ENCODE measurements around the gene PCDH18. TPM values are rescaled to one million over a fixed set of nuclear protein-coding genes. Genes with fewer than 3 reads are reported as not detected.

PCDH18 gene
- total and polyA plus RNA-seq, 10 of the 15 experiments (the other 5 are each of a cell fraction or from before 2014, with no cell fraction given): 0.46 to 1.4 (median 0.96) TPM

- Histone ChIP-seq H3K9me3 (replicated peaks; ENCODE audit: control insufficient read depth, insufficient read depth, low read length) (no peaks in the 10 kb centered on the region), H3K79me2 (ENCODE audit: control insufficient read depth, insufficient read depth, low read length) (no peaks in the 10 kb centered on the region), H3K4me2 (ENCODE audit: control insufficient read depth, insufficient read depth) (no peak overlapping the region), H3K4me1 (ENCODE audit: control insufficient read depth, insufficient read depth, low read length) (no peaks in the 10 kb centered on the region), H3K27ac (ENCODE audit: control insufficient read depth, insufficient read depth) (no peak overlapping the region), H3K36me3 (ENCODE audit: control insufficient read depth in 2 of 2, insufficient read depth in 2 of 2, low read length in 1 of 2) (no peaks in the 10 kb centered on the region), H2AFZ (ENCODE audit: control insufficient read depth, low read depth, low read length) (no peak overlapping the region), H3K27me3 (replicated peaks in 1 of 2; ENCODE audit: control insufficient read depth in 2 of 2, insufficient read depth in 2 of 2, low read length in 1 of 2) (no peaks in the 10 kb centered on the region), H3K4me3 (no peak overlapping the region), H4K20me1 (ENCODE audit: control insufficient read depth, insufficient read depth) (no peaks in the 10 kb centered on the region), H3K9ac (ENCODE audit: control insufficient read depth, insufficient read depth, low read length) (no peak overlapping the region)
- 0% methylated on average over 2 of the region's 2 CpGs for WGBS (ENCODE audit: insufficient coverage, insufficient replicate concordance, low lambda C conversion rate, missing lambda C conversion rate)
- DNase-seq (ENCODE audit: low read depth, low spot score): no peak
- no peak for ATAC-seq
- in situ Hi-C loops (cut with MboI) (no loop called here), intact Hi-C loops (cut with micrococcal nuclease; ENCODE audit: unreplicated experiment) (no loop called here)
- no peak for FAIRE-seq
- BruUV-seq (replicated peaks): no TSS peak
- TF ChIP-seq STAT1 (conservative IDR thresholded peaks at IDR 0.05) (no peak), ASH2L (IDR thresholded peaks at IDR 0.05; ENCODE audit: borderline replicate concordance, low read depth) (no peak), RUNX3 (IDR thresholded peaks at IDR 0.05; ENCODE audit: low read length) (no peak), EP300 (IDR thresholded peaks at IDR 0.05; ENCODE audit: borderline replicate concordance in 1 of 2, control insufficient read depth in 1 of 2, low read depth in 2 of 2, low read length in 2 of 2) (no peak), RB1 (IDR thresholded peaks at IDR 0.05; ENCODE audit: borderline replicate concordance) (no peak), HCFC1 (IDR thresholded peaks at IDR 0.05; ENCODE audit: low read length) (no peak), IRF4 (IDR thresholded peaks at IDR 0.05; ENCODE audit: low read depth, low read length) (no peak), BCL3 (IDR thresholded peaks at IDR 0.05; ENCODE audit: borderline replicate concordance, insufficient read depth, low read depth, low read length, poor library complexity, severe bottlenecking) (no peak), NRF1 (conservative IDR thresholded peaks at IDR 0.05; ENCODE audit: low read depth, low read length) (no peak), ZSCAN29 (IDR thresholded peaks at IDR 0.05) (no peak), YY1 (IDR thresholded peaks at IDR 0.05; ENCODE audit: low read depth, low read length) (no peak), CHD1 (IDR thresholded peaks at IDR 0.05; ENCODE audit: low read depth, low read length) (no peak), POU2F2 (IDR thresholded peaks at IDR 0.05; ENCODE audit: borderline replicate concordance, low read depth, low read length) (no peak), HDAC2 (IDR thresholded peaks at IDR 0.05) (no peak), PAX5 (IDR thresholded peaks at IDR 0.05; ENCODE audit: borderline replicate concordance, low read depth, low read length) (no peak)
- TF ChIP-seq, protein P1, sequence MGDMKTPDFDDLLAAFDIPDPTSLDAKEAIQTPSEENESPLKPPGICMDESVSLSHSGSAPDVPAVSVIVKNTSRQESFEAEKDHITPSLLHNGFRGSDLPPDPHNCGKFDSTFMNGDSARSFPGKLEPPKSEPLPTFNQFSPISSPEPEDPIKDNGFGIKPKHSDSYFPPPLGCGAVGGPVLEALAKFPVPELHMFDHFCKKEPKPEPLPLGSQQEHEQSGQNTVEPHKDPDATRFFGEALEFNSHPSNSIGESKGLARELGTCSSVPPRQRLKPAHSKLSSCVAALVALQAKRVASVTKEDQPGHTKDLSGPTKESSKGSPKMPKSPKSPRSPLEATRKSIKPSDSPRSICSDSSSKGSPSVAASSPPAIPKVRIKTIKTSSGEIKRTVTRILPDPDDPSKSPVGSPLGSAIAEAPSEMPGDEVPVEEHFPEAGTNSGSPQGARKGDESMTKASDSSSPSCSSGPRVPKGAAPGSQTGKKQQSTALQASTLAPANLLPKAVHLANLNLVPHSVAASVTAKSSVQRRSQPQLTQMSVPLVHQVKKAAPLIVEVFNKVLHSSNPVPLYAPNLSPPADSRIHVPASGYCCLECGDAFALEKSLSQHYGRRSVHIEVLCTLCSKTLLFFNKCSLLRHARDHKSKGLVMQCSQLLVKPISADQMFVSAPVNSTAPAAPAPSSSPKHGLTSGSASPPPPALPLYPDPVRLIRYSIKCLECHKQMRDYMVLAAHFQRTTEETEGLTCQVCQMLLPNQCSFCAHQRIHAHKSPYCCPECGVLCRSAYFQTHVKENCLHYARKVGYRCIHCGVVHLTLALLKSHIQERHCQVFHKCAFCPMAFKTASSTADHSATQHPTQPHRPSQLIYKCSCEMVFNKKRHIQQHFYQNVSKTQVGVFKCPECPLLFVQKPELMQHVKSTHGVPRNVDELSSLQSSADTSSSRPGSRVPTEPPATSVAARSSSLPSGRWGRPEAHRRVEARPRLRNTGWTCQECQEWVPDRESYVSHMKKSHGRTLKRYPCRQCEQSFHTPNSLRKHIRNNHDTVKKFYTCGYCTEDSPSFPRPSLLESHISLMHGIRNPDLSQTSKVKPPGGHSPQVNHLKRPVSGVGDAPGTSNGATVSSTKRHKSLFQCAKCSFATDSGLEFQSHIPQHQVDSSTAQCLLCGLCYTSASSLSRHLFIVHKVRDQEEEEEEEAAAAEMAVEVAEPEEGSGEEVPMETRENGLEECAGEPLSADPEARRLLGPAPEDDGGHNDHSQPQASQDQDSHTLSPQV (IDR thresholded peaks at IDR 0.05): no peak
- TF ChIP-seq, protein P2, sequence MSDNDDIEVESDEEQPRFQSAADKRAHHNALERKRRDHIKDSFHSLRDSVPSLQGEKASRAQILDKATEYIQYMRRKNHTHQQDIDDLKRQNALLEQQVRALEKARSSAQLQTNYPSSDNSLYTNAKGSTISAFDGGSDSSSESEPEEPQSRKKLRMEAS (IDR thresholded peaks at IDR 0.05; ENCODE audit: low read depth, low read length): no peak
- POLR2A ChIA-PET: no interaction called here
- SMC1A ChIA-PET (ENCODE audit: uncharacterized antibody, unreplicated experiment): no interaction called here
- CTCF ChIA-PET: no interaction called here
- RAD21 ChIA-PET (ENCODE audit: unreplicated experiment): no interaction called here
These were observed 36.7 kb downstream of the PCDH18 start for GRCh38 chr4:137495578-137495977.
